Esophagus muscularis mucosa (tissue), 4 donors: ENCODE measurements around the gene AGXT2. TPM values are rescaled to one million over a fixed set of nuclear protein-coding genes. Genes with fewer than 3 reads are reported as not detected.

Experiments
- DNase-seq: peaks from one replicate; pipeline ENCODE4 v3.0.0-alpha.2; 2017; ENCODE audit errors: extremely low spot score
- H3K27ac ChIP-seq, 4 donors: fragments of 200-600 bp; sonication (generic); replicated peaks in 1 of 4; 1 replicate in 3 of 4; 2 replicates in 1 of 4; pipeline ENCODE4 v1.5.1; 2016 to 2019; ENCODE audit warnings: mild to moderate bottlenecking in 1 of 4
- H3K27me3 ChIP-seq, 4 donors: fragments of 200-600 bp; sonication (generic); one replicate each; pipeline versions ENCODE4 v1.5.1 to v1.6.0; 2016 to 2019
- H3K36me3 ChIP-seq, 4 donors: fragments of 200-600 bp; sonication (generic); one replicate each; pipeline ENCODE4 v1.5.1; 2016 to 2019
- H3K4me1 ChIP-seq, 4 donors: fragments of 200-600 bp; sonication (generic); one replicate each; pipeline ENCODE4 v1.5.1; 2016 to 2019
- H3K4me3 ChIP-seq, 4 donors: fragments of 200-600 bp; sonication (generic); 1 replicate in 2 of 4; 2 replicates in 2 of 4; pipeline ENCODE4 v1.5.1; 2016 to 2019; ENCODE audit warnings: mild to moderate bottlenecking in 4 of 4, moderate library complexity in 1 of 4
- H3K9me3 ChIP-seq, 4 donors: fragments of 200-600 bp; sonication (generic); 1 replicate in 3 of 4; 2 replicates in 1 of 4; pipeline ENCODE4 v1.5.1; 2016 to 2019
- EP300 ChIP-seq: sonication (generic); formaldehyde crosslinking; IDR thresholded peaks from one replicate; pipeline ENCODE4 v1.6.1; 2017; ENCODE audit warnings: antibody characterized with exemption
- POLR2A ChIP-seq: fragments of 450-650 bp; IDR thresholded peaks from one replicate; pipeline ENCODE4 v1.6.1; 2017; ENCODE audit warnings: antibody characterized with exemption, moderate library complexity, mild to moderate bottlenecking, low read depth
- POLR2AphosphoS5 ChIP-seq, 2 donors: sonication (generic); formaldehyde crosslinking; IDR thresholded peaks; one replicate each; pipeline ENCODE4 v1.6.1; 2017; ENCODE audit warnings: antibody characterized with exemption in 2 of 2
- WGBS: methylation state at CpG from one replicate; pipeline ENCODE4 v1.1.5; 2018; 5-methylcytosine and 5-hydroxymethylcytosine counted together
- intact Hi-C: fragments of 100-400 bp; cut with DNase I; formaldehyde crosslinking; loops from one replicate; pipeline ENCODE4 v1.15.1; 2023
- total RNA-seq, 4 donors: library from RNA; depleted of rRNA; stranded (reverse); fragments of >200 nt; gene quantifications; one replicate each; pipeline versions ENCODE4 v1.1.0 to v1.2.1, GENCODE V29; 2016
- TF ChIP-seq, protein P1 (sequence below), 3 experiments: fragments of 200-600 bp in 2 of 3; fragments of 450-650 bp in 1 of 3; sonication (generic) in 2 of 3; IDR thresholded peaks; one replicate each; pipeline ENCODE4 v1.5.1; 2017 to 2019; ENCODE audit warnings: antibody characterized with exemption in 3 of 3, mild to moderate bottlenecking in 2 of 3, moderate library complexity in 1 of 3

AGXT2 gene
- total RNA-seq, 4 donors from 2014 or later, result not detected

DNA sequence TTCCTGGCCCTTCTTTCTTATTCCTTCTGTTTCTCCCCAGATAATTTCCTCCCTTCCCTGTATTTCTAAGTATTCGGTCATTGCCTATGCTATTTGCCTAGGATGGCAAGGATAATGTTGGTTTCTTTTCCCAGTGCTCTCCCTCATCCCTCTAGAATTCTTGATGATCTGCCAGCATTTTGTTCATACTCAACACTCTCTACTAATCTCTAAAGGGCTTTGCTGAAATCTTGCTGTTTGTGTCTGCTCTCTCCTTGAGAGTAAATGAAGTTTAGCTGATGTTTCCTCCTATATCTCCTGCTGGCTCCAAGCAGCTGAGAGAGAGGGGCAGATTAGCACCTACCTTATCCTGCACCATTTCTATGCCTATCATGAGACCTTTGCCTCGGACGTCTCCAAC, 38.1 kb downstream of the AGXT2 start:
- H3K9me3 ChIP-seq, result no peaks in the 10 kb centered on the region
- intact Hi-C loops, result no loop called here
- WGBS, result 86% methylated on average over 3 of the region's 3 CpGs
- TF ChIP-seq POLR2AphosphoS5 (IDR thresholded peaks at IDR 0.05), result no peak
- no peak for TF ChIP-seq POLR2A
- TF ChIP-seq EP300, result no peak
- H3K27ac ChIP-seq, result no peak overlapping the region
- H3K36me3 ChIP-seq, result no peaks in the 10 kb centered on the region
- no peak for DNase-seq
- no peaks in the 10 kb centered on the region for H3K4me1 ChIP-seq
- peaks cover 0 to 1% (median 0%) of the 10 kb centered on the region in 4 donors for H3K27me3 ChIP-seq
- no peak overlapping the region for H3K4me3 ChIP-seq

DNA sequence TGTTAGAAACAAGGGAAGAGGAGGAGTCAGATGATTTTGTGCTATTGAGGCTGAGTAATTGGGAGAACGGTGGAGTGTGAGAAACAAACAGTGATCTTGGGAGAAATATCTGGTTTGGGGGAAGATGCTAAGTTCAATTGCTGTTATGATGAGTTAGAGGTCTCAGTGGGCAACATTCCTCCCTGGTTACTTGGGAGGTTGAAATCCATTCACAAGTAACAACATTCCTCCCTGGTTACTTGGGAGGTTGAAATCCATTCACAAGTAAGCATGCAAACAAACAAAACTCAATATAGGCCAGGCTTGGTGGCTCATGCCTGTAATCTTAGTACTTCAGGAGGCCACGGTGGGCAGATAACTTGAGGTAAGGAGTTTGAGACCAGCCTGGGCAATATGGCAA, 38.7 kb downstream of the AGXT2 start:
- Histone ChIP-seq H3K4me3 (no peak overlapping the region), H3K27me3 (peaks cover 0 to 7% (median 0%) of the 10 kb centered on the region in 4 donors), H3K27ac (no peak overlapping the region), H3K4me1 (no peaks in the 10 kb centered on the region), H3K9me3 (no peaks in the 10 kb centered on the region), H3K36me3 (no peaks in the 10 kb centered on the region)
- no peak for DNase-seq
- TF ChIP-seq POLR2A, result no peak
- TF ChIP-seq, protein P1, sequence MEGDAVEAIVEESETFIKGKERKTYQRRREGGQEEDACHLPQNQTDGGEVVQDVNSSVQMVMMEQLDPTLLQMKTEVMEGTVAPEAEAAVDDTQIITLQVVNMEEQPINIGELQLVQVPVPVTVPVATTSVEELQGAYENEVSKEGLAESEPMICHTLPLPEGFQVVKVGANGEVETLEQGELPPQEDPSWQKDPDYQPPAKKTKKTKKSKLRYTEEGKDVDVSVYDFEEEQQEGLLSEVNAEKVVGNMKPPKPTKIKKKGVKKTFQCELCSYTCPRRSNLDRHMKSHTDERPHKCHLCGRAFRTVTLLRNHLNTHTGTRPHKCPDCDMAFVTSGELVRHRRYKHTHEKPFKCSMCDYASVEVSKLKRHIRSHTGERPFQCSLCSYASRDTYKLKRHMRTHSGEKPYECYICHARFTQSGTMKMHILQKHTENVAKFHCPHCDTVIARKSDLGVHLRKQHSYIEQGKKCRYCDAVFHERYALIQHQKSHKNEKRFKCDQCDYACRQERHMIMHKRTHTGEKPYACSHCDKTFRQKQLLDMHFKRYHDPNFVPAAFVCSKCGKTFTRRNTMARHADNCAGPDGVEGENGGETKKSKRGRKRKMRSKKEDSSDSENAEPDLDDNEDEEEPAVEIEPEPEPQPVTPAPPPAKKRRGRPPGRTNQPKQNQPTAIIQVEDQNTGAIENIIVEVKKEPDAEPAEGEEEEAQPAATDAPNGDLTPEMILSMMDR (IDR thresholded peaks at IDR 0.05), result no peak
- TF ChIP-seq EP300, result no peak
- no peak for TF ChIP-seq POLR2AphosphoS5 (IDR thresholded peaks at IDR 0.05)
- intact Hi-C loops, result no loop called here
- 86% methylated on average over 2 of the region's 2 CpGs for WGBS

DNA sequence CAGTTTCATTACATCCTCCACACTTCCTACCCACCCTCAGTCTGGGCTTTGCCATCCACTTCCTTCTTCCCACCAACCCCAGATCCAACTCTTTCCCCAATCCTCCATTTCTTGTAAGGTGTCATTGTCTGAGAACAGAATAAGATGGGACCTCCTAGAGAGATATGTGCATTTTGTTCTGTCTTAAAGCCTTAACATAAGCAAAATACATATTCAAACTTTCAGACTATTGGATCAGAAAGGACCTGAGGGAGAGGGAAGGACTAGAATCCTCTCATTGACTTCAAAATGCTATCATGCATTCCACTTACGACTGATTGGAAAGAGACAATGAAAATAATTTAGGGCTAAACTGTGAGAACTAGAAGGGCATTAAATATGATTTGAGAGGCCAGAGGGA, 43.0 kb downstream of the AGXT2 start:
- DNase-seq, result no peak
- intact Hi-C loops, result no loop called here
- H3K9me3 ChIP-seq, result no peaks in the 10 kb centered on the region
- H3K27me3 ChIP-seq, result peaks cover 0 to 16% (median 0%) of the 10 kb centered on the region in 4 donors
- H3K4me3 ChIP-seq, result no peak overlapping the region
- WGBS, result 87% methylated on average over 1 of the region's 1 CpG
- H3K27ac ChIP-seq, result no peak overlapping the region
- TF ChIP-seq EP300 (no peak), POLR2AphosphoS5 (IDR thresholded peaks at IDR 0.05) (no peak), POLR2A (no peak)
- TF ChIP-seq, protein P1 (IDR thresholded peaks at IDR 0.05), result no peak
- H3K36me3 ChIP-seq, result no peaks in the 10 kb centered on the region
- H3K4me1 ChIP-seq, result no peaks in the 10 kb centered on the region

DNA sequence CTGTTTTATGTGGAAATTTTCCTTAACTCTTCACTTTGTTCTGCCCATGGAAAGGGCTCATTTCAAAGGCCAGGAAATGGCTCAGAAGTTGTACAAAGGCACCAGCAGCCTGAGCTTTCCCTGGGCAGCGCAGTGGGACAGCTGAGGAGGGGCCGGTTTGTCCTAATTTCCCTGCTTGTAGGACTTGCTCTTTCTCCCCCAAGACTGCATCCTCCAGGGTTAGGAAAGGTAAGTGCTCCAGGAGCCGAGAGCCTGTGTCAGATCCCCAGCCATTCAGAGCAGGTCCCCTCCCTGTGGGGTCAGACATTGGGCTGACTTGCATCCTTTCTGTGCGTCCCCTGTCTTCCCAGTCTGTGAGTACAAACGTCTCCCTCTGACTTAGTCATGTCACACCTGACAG, 43.5 kb downstream of the AGXT2 start:
- Histone ChIP-seq H3K4me1 (no peaks in the 10 kb centered on the region), H3K36me3 (no peaks in the 10 kb centered on the region), H3K4me3 (no peak overlapping the region), H3K27ac (no peak overlapping the region), H3K27me3 (peaks cover 0 to 16% (median 0%) of the 10 kb centered on the region in 4 donors), H3K9me3 (no peaks in the 10 kb centered on the region)
- intact Hi-C loops, result no loop called here
- WGBS, result 72% methylated on average over 5 of the region's 5 CpGs
- DNase-seq, result no peak
- TF ChIP-seq POLR2A (no peak), POLR2AphosphoS5 (IDR thresholded peaks at IDR 0.05) (no peak), EP300 (no peak)
- TF ChIP-seq, protein P1 (IDR thresholded peaks at IDR 0.05), result no peak

DNA sequence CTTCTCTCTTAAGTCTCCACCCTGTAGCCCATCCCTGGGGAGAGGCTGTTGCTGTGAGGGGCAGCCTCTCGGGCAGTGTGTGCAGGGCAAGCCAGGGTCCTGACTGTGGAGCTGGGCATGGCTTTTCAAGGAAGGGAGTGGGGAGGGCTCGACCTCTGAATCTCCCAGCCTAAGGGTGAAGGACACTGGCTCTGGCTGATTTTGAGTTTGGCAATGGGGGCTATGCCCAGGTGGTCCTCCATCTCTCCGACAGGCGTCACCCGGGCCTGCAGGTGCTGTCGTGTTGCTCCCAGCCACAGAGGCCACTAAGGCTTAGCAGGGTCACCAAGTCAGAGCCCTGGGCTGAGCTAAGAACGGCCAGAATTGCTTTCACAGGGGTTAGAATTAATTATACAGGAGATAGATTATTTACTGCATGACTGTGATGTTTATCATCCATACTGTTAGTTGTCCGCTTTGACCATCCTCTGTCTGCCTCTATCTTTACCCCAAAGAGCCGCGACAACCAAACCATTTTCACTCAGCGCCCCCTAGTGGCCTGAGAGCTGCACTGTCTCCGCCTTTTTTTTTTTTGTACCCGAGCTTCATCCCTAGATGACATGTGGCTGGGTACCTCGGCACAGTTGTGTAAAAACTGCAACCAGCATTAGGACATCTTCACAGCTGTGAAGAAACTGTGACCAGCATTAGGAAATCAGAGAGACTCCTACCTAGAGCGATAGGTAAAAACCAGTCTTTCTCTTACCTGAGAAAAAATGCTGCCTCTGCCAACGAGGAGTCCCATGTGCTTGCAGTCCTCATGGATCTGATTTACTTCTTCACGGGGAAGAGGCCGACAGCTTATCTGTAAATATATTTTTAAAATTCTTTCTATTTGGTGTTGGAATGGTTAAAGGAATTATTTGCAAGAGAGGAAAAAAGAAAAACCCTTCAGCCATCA, 44.5 kb downstream of the AGXT2 start:
- intact Hi-C loops, result no loop called here

More for the DNA sequence above, 44.5 kb downstream of the AGXT2 start:
- Histone ChIP-seq H3K9me3 (no peaks in the 10 kb centered on the region), H3K27ac (no peak overlapping the region), H3K4me3 (no peak overlapping the region), H3K27me3 (peaks cover 0 to 16% (median 0%) of the 10 kb centered on the region in 4 donors), H3K4me1 (no peaks in the 10 kb centered on the region), H3K36me3 (no peaks in the 10 kb centered on the region)
- WGBS, result 36% methylated on average over 18 of the region's 18 CpGs
- TF ChIP-seq POLR2A (no peak), POLR2AphosphoS5 (IDR thresholded peaks at IDR 0.05) (no peak), EP300 (no peak)
- TF ChIP-seq, protein P1 (IDR thresholded peaks at IDR 0.05), result peak; percentile 48 to 79 (median 71)
- no peak for DNase-seq
